ENCODE data around the gene PKD1L1. TPM values are rescaled to one million over a fixed set of nuclear protein-coding genes. Genes with fewer than 3 reads are reported as not detected.

PKD1L1 gene
- total RNA-seq, 2 experiments from 2014 or later, result 0.06 to 0.19 TPM

GRCh38 chr7:47818796-47819606 is 129.3 kb downstream of the PKD1L1 start:
- H3K36me3 Mint-ChIP-seq, result no peaks in the 10 kb centered on the region
- H3K27ac Mint-ChIP-seq, result no peak overlapping the region
- no peak overlapping the region for H3K4me3 Mint-ChIP-seq
- H3K9me3 Mint-ChIP-seq (ENCODE audit: low read depth), result no peaks in the 10 kb centered on the region
- DNase-seq, result peak; percentile 59
- H3K4me1 Mint-ChIP-seq, result no peaks in the 10 kb centered on the region
- peaks cover 4% of the 10 kb centered on the region for H3K27me3 Mint-ChIP-seq
- CTCF ChIA-PET, result interaction anchor here (1.1 to 1.7 kb wide), 7 partner anchors 8 to 553 kb away, joined by 3 to 12 read pairs (median 5); no protein-coding TSS in a partner anchor
- ATAC-seq, result no peak

GRCh38 chr7:47817917-47818316 is 130.3 kb downstream of the PKD1L1 start:
- Mint-ChIP-seq H3K27me3 (peaks cover 4% of the 10 kb centered on the region), H3K36me3 (no peaks in the 10 kb centered on the region), H3K27ac (no peak overlapping the region), H3K9me3 (ENCODE audit: low read depth) (no peaks in the 10 kb centered on the region), H3K4me3 (no peak overlapping the region), H3K4me1 (no peaks in the 10 kb centered on the region)
- DNase-seq, result no peak
- no peak for ATAC-seq
- CTCF ChIA-PET, result no interaction called here

GRCh38 chr7:47816647-47817046 is 131.6 kb downstream of the PKD1L1 start:
- Mint-ChIP-seq H3K4me3 (no peak overlapping the region), H3K36me3 (no peaks in the 10 kb centered on the region), H3K4me1 (no peaks in the 10 kb centered on the region), H3K9me3 (ENCODE audit: low read depth) (no peaks in the 10 kb centered on the region), H3K27me3 (peaks cover 4% of the 10 kb centered on the region), H3K27ac (no peak overlapping the region)
- DNase-seq (no peak), ATAC-seq (no peak)
- CTCF ChIA-PET, result no interaction called here

- H3K9me3 Mint-ChIP-seq (ENCODE audit: low read depth), result no peaks in the 10 kb centered on the region
- peaks cover 4% of the 10 kb centered on the region for H3K27me3 Mint-ChIP-seq
- CTCF ChIA-PET, result no interaction called here
- ATAC-seq (no peak), DNase-seq (no peak)
- no peaks in the 10 kb centered on the region for H3K36me3 Mint-ChIP-seq
- no peaks in the 10 kb centered on the region for H3K4me1 Mint-ChIP-seq
- H3K4me3 Mint-ChIP-seq, result no peak overlapping the region
- no peak overlapping the region for H3K27ac Mint-ChIP-seq
Observed at GRCh38 chr7:47815867-47816266, 132.4 kb downstream of the PKD1L1 start.

- no peaks in the 10 kb centered on the region for H3K4me1 Mint-ChIP-seq
- CTCF ChIA-PET, result no interaction called here
- no peaks in the 10 kb centered on the region for H3K36me3 Mint-ChIP-seq
- no peak overlapping the region for H3K27ac Mint-ChIP-seq
- DNase-seq (no peak), ATAC-seq (no peak)
- no peaks in the 10 kb centered on the region for H3K9me3 Mint-ChIP-seq (ENCODE audit: low read depth)
- H3K4me3 Mint-ChIP-seq, result no peak overlapping the region
- H3K27me3 Mint-ChIP-seq, result peaks cover 4% of the 10 kb centered on the region
Observed at GRCh38 chr7:47814905-47815613, 133.2 kb downstream of the PKD1L1 start.

GRCh38 chr7:47813620-47814260 is 134.5 kb downstream of the PKD1L1 start:
- Mint-ChIP-seq H3K4me3 (no peak overlapping the region), H3K27ac (no peak overlapping the region), H3K36me3 (no peaks in the 10 kb centered on the region), H3K9me3 (ENCODE audit: low read depth) (no peaks in the 10 kb centered on the region), H3K4me1 (no peaks in the 10 kb centered on the region), H3K27me3 (peaks cover 4% of the 10 kb centered on the region)
- CTCF ChIA-PET, result no interaction called here
- no peak for ATAC-seq
- DNase-seq, result no peak

- H3K4me1 Mint-ChIP-seq, result no peaks in the 10 kb centered on the region
- CTCF ChIA-PET, result no interaction called here
- H3K4me3 Mint-ChIP-seq, result no peak overlapping the region
- DNase-seq, result no peak
- H3K27ac Mint-ChIP-seq, result no peak overlapping the region
- H3K27me3 Mint-ChIP-seq, result peaks cover 4% of the 10 kb centered on the region
- H3K9me3 Mint-ChIP-seq (ENCODE audit: low read depth), result no peaks in the 10 kb centered on the region
- ATAC-seq, result no peak
- no peaks in the 10 kb centered on the region for H3K36me3 Mint-ChIP-seq
Observed at GRCh38 chr7:47812429-47813136, 135.7 kb downstream of the PKD1L1 start.

- Mint-ChIP-seq H3K4me1 (no peaks in the 10 kb centered on the region), H3K36me3 (no peaks in the 10 kb centered on the region), H3K27me3 (peaks cover 4% of the 10 kb centered on the region), H3K4me3 (no peak overlapping the region), H3K27ac (no peak overlapping the region), H3K9me3 (ENCODE audit: low read depth) (no peaks in the 10 kb centered on the region)
- DNase-seq, result no peak
- ATAC-seq, result no peak
- CTCF ChIA-PET, result no interaction called here
Observed at GRCh38 chr7:47811632-47812380, 136.5 kb downstream of the PKD1L1 start.

GRCh38 chr7:47809387-47809786 is 138.9 kb downstream of the PKD1L1 start:
- Mint-ChIP-seq H3K4me3 (no peak overlapping the region), H3K4me1 (no peaks in the 10 kb centered on the region), H3K9me3 (ENCODE audit: low read depth) (no peaks in the 10 kb centered on the region), H3K27ac (no peak overlapping the region), H3K36me3 (no peaks in the 10 kb centered on the region), H3K27me3 (peaks cover 2% of the 10 kb centered on the region)
- CTCF ChIA-PET, result interaction anchor here (0.9 kb wide), 1 partner anchor 10 kb away, joined by 5 read pairs; no protein-coding TSS in a partner anchor
- ATAC-seq (no peak), DNase-seq (no peak)

- H3K9me3 Mint-ChIP-seq (ENCODE audit: low read depth), result no peaks in the 10 kb centered on the region
- H3K27me3 Mint-ChIP-seq, result peaks cover 2% of the 10 kb centered on the region
- ATAC-seq (no peak), DNase-seq (no peak)
- CTCF ChIA-PET, result no interaction called here
- H3K4me1 Mint-ChIP-seq, result no peaks in the 10 kb centered on the region
- no peak overlapping the region for H3K27ac Mint-ChIP-seq
- no peaks in the 10 kb centered on the region for H3K36me3 Mint-ChIP-seq
- no peak overlapping the region for H3K4me3 Mint-ChIP-seq
Observed at GRCh38 chr7:47808321-47808720, 139.9 kb downstream of the PKD1L1 start.

GRCh38 chr7:47807756-47808155 is 140.5 kb downstream of the PKD1L1 start:
- DNase-seq, result no peak
- H3K9me3 Mint-ChIP-seq (ENCODE audit: low read depth), result no peaks in the 10 kb centered on the region
- no peak overlapping the region for H3K27ac Mint-ChIP-seq
- no peaks in the 10 kb centered on the region for H3K36me3 Mint-ChIP-seq
- CTCF ChIA-PET, result no interaction called here
- H3K4me1 Mint-ChIP-seq, result no peaks in the 10 kb centered on the region
- H3K27me3 Mint-ChIP-seq, result peaks cover 2% of the 10 kb centered on the region
- no peak overlapping the region for H3K4me3 Mint-ChIP-seq
- ATAC-seq, result no peak

- H3K9me3 Mint-ChIP-seq (ENCODE audit: low read depth), result no peaks in the 10 kb centered on the region
- CTCF ChIA-PET, result no interaction called here
- DNase-seq, result no peak
- no peak for ATAC-seq
- H3K4me3 Mint-ChIP-seq, result no peak overlapping the region
- no peaks in the 10 kb centered on the region for H3K4me1 Mint-ChIP-seq
- H3K27me3 Mint-ChIP-seq, result peaks cover 2% of the 10 kb centered on the region
- no peaks in the 10 kb centered on the region for H3K36me3 Mint-ChIP-seq
- H3K27ac Mint-ChIP-seq, result no peak overlapping the region
Observed at GRCh38 chr7:47807126-47807525, 141.1 kb downstream of the PKD1L1 start.

GRCh38 chr7:47806701-47807103 is 141.6 kb downstream of the PKD1L1 start:
- H3K27me3 Mint-ChIP-seq, result peaks cover 2% of the 10 kb centered on the region
- CTCF ChIA-PET, result no interaction called here
- DNase-seq, result no peak
- ATAC-seq, result no peak
- no peaks in the 10 kb centered on the region for H3K4me1 Mint-ChIP-seq
- no peaks in the 10 kb centered on the region for H3K9me3 Mint-ChIP-seq (ENCODE audit: low read depth)
- H3K27ac Mint-ChIP-seq, result no peak overlapping the region
- no peaks in the 10 kb centered on the region for H3K36me3 Mint-ChIP-seq
- H3K4me3 Mint-ChIP-seq, result no peak overlapping the region
